SKM-1 (cell line): ENCODE measurements around the gene ZCCHC24.
"Not testable (repeated sequence)": the region's sequence is repeated elsewhere in the genome, so short reads cannot be mapped to it uniquely, and the experiment has no call there.

Experiments used
- DNase-seq: peaks from one replicate; lab custom pipeline; 2025; ENCODE audit not compliant: unreplicated experiment; lab: John Stamatoyannopoulos, UW

ZCCHC24 gene

DNA sequence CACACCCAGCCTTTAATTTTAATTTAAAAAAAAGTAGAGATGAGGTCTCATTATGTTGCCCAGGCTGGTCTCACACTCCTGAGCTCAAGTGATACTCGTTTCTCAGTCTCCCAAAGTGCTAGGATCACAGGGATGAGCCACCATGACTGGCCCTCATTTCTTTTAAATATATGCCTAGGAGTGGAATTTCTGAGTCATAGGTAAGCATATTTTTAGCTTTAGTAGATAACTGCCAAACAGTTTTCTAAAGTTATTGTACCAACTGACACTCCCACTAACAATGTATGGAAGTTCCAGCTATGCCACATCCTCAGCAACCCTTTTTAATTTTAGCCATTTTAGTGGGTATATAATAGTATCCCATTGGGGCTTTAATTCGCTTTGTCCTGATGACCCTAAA, 111.9 kb downstream of the ZCCHC24 start:
- no peak for DNase-seq

DNA sequence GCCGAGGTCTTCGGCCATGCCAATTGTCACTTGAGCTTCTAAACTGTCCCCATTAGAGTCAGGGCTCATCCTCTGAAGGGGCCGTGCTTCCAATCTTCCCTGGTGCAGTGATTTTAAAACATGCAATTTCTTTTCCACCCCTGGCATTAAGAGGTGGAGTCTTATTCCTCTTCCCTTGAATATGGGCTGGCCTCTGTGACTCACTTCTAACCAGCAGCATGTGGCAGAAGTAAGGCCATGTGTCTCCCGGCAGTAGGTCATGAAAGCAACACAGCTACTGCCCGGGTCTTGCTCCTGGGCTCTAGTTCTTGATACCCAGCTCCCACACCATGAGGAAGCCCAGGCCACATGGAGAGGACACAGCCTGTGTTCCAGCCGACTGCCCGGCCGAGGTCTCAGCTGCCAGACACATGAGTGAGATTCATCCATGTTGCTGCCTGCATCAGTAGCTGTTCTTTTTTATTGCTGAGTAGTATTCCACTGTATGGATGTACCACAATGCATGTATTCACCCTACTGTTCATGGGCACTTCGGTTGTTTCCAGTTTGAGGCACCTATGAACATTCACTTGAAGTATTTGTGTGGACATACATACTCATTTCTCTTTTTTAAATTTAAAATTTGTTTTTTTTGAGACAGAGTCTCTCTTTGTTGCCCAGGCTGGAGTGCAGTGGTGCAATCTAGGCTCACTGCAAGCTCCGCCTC, 112.7 kb downstream of the ZCCHC24 start:
- DNase-seq, result not testable (repeated sequence)
